ENCODE results near the gene ZNF500.

The ZNF500 gene

GRCh38 chr16:4700997-4701743, 65.8 kb downstream of the ZNF500 start:
- DNase-seq, result no peak

- DNase-seq, result no peak
Observed at GRCh38 chr16:4700380-4700996, 66.5 kb downstream of the ZNF500 start.

GRCh38 chr16:4699046-4699556, 67.9 kb downstream of the ZNF500 start:
- no peak for DNase-seq

- no peak for DNase-seq
Observed at GRCh38 chr16:4698321-4699045, 68.5 kb downstream of the ZNF500 start.
